ENCODE measurements around the gene PDGFRB.

PDGFRB gene

GRCh38 chr5:150181766-150182545 is 26.3 kb upstream of the PDGFRB start:
- DNase-seq, result no peak

- DNase-seq, result no peak
These were observed 25.4 kb upstream of the PDGFRB start for GRCh38 chr5:150181027-150181426.

GRCh38 chr5:150180241-150181026 is 24.8 kb upstream of the PDGFRB start:
- no peak for DNase-seq

GRCh38 chr5:150179019-150179620 is 23.5 kb upstream of the PDGFRB start:
- no peak for DNase-seq

- DNase-seq, result no peak
These were observed 22.6 kb upstream of the PDGFRB start for GRCh38 chr5:150178262-150178661.

- no peak for DNase-seq
These were observed 22.1 kb upstream of the PDGFRB start for GRCh38 chr5:150177721-150178120.

GRCh38 chr5:150176745-150177477 is 21.3 kb upstream of the PDGFRB start:
- no peak for DNase-seq

GRCh38 chr5:150175536-150175935 is 19.9 kb upstream of the PDGFRB start:
- no peak for DNase-seq

GRCh38 chr5:150175076-150175475 is 19.4 kb upstream of the PDGFRB start:
- DNase-seq, result no peak

- DNase-seq, result no peak
These were observed 18.6 kb upstream of the PDGFRB start for GRCh38 chr5:150174285-150174684.

- no peak for DNase-seq
These were observed 17.5 kb upstream of the PDGFRB start for GRCh38 chr5:150173161-150173560.

GRCh38 chr5:150172556-150172955 is 16.9 kb upstream of the PDGFRB start:
- DNase-seq, result no peak

GRCh38 chr5:150172145-150172544 is 16.5 kb upstream of the PDGFRB start:
- DNase-seq, result no peak

GRCh38 chr5:150168864-150169263 is 13.2 kb upstream of the PDGFRB start:
- no peak for DNase-seq

- no peak for DNase-seq
These were observed 12.3 kb upstream of the PDGFRB start for GRCh38 chr5:150167908-150168307.

- DNase-seq, result no peak
These were observed 11.8 kb upstream of the PDGFRB start for GRCh38 chr5:150167512-150167850.

GRCh38 chr5:150166650-150167511 is 11.2 kb upstream of the PDGFRB start, which contains the start of gene CDX1:
Gene CDX1, plus strand, starts transcription at chr5:150166778. Its CDS starts 99 bp downstream, at chr5:150166877.
- no peak for DNase-seq

GRCh38 chr5:150166037-150166649 is 10.5 kb upstream of the PDGFRB start:
- DNase-seq, result no peak

- no peak for DNase-seq
These were observed 8.8 kb upstream of the PDGFRB start for GRCh38 chr5:150164211-150164980.

- no peak for DNase-seq
These were observed 8.0 kb upstream of the PDGFRB start for GRCh38 chr5:150163547-150164059.

- no peak for DNase-seq
These were observed 7.4 kb upstream of the PDGFRB start for GRCh38 chr5:150163035-150163434.
